ENCODE results near the gene PDGFC. TPM values are rescaled to one million over a fixed set of nuclear protein-coding genes. Genes with fewer than 3 reads are reported as not detected.

PDGFC gene
- total RNA-seq, 1 donor from 2014 or later: 42.5 TPM

GRCh38 chr4:157012781-157013180 lies 41.2 kb upstream of the PDGFC start:
- H3K4me1 Mint-ChIP-seq (ENCODE audit: low read depth): no peaks in the 10 kb centered on the region
- no peaks in the 10 kb centered on the region for H3K36me3 Mint-ChIP-seq (ENCODE audit: insufficient read depth)
- H3K4me3 Mint-ChIP-seq (ENCODE audit: low read depth): no peak overlapping the region
- no peaks in the 10 kb centered on the region for H3K9me3 Mint-ChIP-seq (ENCODE audit: low read depth)
- TF ChIP-seq, protein P1, sequence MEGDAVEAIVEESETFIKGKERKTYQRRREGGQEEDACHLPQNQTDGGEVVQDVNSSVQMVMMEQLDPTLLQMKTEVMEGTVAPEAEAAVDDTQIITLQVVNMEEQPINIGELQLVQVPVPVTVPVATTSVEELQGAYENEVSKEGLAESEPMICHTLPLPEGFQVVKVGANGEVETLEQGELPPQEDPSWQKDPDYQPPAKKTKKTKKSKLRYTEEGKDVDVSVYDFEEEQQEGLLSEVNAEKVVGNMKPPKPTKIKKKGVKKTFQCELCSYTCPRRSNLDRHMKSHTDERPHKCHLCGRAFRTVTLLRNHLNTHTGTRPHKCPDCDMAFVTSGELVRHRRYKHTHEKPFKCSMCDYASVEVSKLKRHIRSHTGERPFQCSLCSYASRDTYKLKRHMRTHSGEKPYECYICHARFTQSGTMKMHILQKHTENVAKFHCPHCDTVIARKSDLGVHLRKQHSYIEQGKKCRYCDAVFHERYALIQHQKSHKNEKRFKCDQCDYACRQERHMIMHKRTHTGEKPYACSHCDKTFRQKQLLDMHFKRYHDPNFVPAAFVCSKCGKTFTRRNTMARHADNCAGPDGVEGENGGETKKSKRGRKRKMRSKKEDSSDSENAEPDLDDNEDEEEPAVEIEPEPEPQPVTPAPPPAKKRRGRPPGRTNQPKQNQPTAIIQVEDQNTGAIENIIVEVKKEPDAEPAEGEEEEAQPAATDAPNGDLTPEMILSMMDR (IDR thresholded peaks at IDR 0.05; ENCODE audit: unreplicated experiment): no peak
- DNase-seq (ENCODE audit: low spot score, unreplicated experiment): no peak
- no peaks in the 10 kb centered on the region for H3K27me3 Mint-ChIP-seq
- no peak overlapping the region for H3K27ac Mint-ChIP-seq

- no peak overlapping the region for H3K4me3 Mint-ChIP-seq (ENCODE audit: low read depth)
- TF ChIP-seq, protein P1 (IDR thresholded peaks at IDR 0.05; ENCODE audit: unreplicated experiment): no peak
- no peaks in the 10 kb centered on the region for H3K36me3 Mint-ChIP-seq (ENCODE audit: insufficient read depth)
- no peak for DNase-seq (ENCODE audit: low spot score, unreplicated experiment)
- no peaks in the 10 kb centered on the region for H3K27me3 Mint-ChIP-seq
- no peaks in the 10 kb centered on the region for H3K4me1 Mint-ChIP-seq (ENCODE audit: low read depth)
- no peak overlapping the region for H3K27ac Mint-ChIP-seq
- no peaks in the 10 kb centered on the region for H3K9me3 Mint-ChIP-seq (ENCODE audit: low read depth)
Measured at GRCh38 chr4:157012296-157012695, 40.7 kb upstream of the PDGFC start.

DNA sequence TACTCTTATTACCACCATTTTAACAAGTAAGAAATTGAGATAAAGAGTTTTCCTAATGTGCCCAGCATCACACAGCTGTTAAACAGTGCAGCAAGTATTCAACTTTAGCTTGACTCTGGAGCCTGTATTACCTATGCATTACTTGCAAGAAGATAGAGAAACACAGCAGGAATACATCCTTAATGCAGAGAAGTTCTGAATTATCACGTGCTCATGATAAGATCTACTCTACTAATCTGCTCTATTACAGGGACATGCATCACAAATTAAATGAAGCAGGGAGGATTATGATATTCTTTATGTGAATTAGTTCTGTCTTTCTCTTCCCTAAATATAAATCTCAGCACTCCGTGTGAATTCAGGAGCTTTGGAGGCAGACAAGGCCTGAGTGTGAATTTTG lies 39.0 kb upstream of the PDGFC start:
- no peak for DNase-seq (ENCODE audit: low spot score, unreplicated experiment)
- H3K9me3 Mint-ChIP-seq (ENCODE audit: low read depth): no peaks in the 10 kb centered on the region
- no peak overlapping the region for H3K27ac Mint-ChIP-seq
- H3K27me3 Mint-ChIP-seq: no peaks in the 10 kb centered on the region
- TF ChIP-seq, protein P1 (IDR thresholded peaks at IDR 0.05; ENCODE audit: unreplicated experiment): no peak
- no peaks in the 10 kb centered on the region for H3K36me3 Mint-ChIP-seq (ENCODE audit: insufficient read depth)
- H3K4me3 Mint-ChIP-seq (ENCODE audit: low read depth): no peak overlapping the region
- H3K4me1 Mint-ChIP-seq (ENCODE audit: low read depth): no peaks in the 10 kb centered on the region

DNA sequence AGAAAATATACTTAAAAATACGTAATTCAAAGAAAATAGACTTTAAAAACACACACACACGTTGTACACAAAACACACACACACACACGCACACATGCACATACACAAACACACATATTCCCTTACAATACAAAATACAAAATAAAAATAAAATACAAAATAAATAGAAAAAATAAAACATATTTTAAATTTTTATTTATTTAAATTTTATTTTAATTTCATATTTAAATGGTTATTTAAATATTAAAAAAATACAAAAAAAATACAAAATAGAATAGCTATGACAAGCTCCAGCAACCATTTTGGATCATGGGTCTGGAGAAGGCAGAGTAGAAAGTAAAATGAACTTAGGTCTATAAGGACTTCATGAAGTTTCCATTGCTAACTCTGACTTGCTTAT lies 34.2 kb upstream of the PDGFC start:
- Mint-ChIP-seq H3K27ac (no peak overlapping the region), H3K4me3 (ENCODE audit: low read depth) (no peak overlapping the region), H3K4me1 (ENCODE audit: low read depth) (no peaks in the 10 kb centered on the region), H3K36me3 (ENCODE audit: insufficient read depth) (no peaks in the 10 kb centered on the region), H3K9me3 (ENCODE audit: low read depth) (no peaks in the 10 kb centered on the region), H3K27me3 (no peaks in the 10 kb centered on the region)
- TF ChIP-seq, protein P1 (IDR thresholded peaks at IDR 0.05; ENCODE audit: unreplicated experiment): no peak
- no peak for DNase-seq (ENCODE audit: low spot score, unreplicated experiment)

DNA sequence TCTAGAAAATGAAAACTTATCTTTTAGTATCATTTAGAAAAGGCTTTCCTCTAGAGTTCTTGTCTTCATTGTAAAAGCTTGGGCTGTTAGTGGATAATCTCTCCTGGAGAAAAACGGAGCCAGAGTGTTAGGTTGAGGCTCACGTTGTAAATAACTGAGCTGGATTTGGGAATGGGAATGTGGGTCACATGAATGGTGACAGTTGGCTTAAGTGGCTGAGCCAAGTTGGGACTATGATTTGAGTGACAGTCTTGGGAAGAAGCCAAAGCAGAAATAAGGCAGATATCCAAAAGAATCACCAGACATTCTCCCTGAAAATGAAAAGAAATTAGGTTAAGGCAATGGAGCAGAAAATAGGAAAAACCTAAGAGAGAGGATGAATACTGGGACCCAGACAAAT lies 33.6 kb upstream of the PDGFC start:
- no peaks in the 10 kb centered on the region for H3K36me3 Mint-ChIP-seq (ENCODE audit: insufficient read depth)
- H3K4me3 Mint-ChIP-seq (ENCODE audit: low read depth): no peak overlapping the region
- DNase-seq (ENCODE audit: low spot score, unreplicated experiment): no peak
- H3K9me3 Mint-ChIP-seq (ENCODE audit: low read depth): no peaks in the 10 kb centered on the region
- TF ChIP-seq, protein P1 (IDR thresholded peaks at IDR 0.05; ENCODE audit: unreplicated experiment): no peak
- H3K27ac Mint-ChIP-seq: no peak overlapping the region
- no peaks in the 10 kb centered on the region for H3K4me1 Mint-ChIP-seq (ENCODE audit: low read depth)
- H3K27me3 Mint-ChIP-seq: no peaks in the 10 kb centered on the region
